HAP-1 (cell line): ENCODE results near the gene HIVEP1.

Source experiments
- DNase-seq, 2 experiments: peaks; one replicate each; pipeline ENCODE4 v3.0.0-alpha.2; 2016 to 2020; ENCODE audit warnings: low spot score in 2 of 2
- H3K27me3 ChIP-seq: fragments of 250-450 bp; sonication (Bioruptor Pico); 2 replicates; pipeline ENCODE4 v1.5.1; 2020; ENCODE audit warnings: low read depth, mild to moderate bottlenecking, moderate library complexity
- H3K36me3 ChIP-seq: fragments of 250-450 bp; sonication (Bioruptor Pico); replicated peaks from 2 replicates; pipeline ENCODE4 v1.5.1; 2020; ENCODE audit warnings: mild to moderate bottlenecking
- H3K4me1 ChIP-seq: fragments of 250-450 bp; sonication (Bioruptor Pico); 2 replicates; pipeline ENCODE4 v1.5.1; 2020; ENCODE audit warnings: mild to moderate bottlenecking
- H3K4me3 ChIP-seq: fragments of 250-450 bp; sonication (Bioruptor Pico); 2 replicates; pipeline ENCODE4 v1.5.1; 2020; ENCODE audit warnings: mild to moderate bottlenecking, moderate library complexity
- H3K9me3 ChIP-seq: fragments of 250-450 bp; sonication (Bioruptor Pico); 2 replicates; pipeline ENCODE4 v1.5.1; 2020; ENCODE audit warnings: mild to moderate bottlenecking, moderate library complexity
- in situ Hi-C: fragments of 300-500 bp; cut with MboI; formaldehyde crosslinking; loops from 3 replicates; pipeline ENCODE4 v1.14.3; 2020; ENCODE audit warnings: low sequenced_read_pairs, inconsistent platforms, mixed read lengths

HIVEP1 gene

GRCh38 chr6:12189661-12190060 is 177.5 kb downstream of the HIVEP1 start:
- H3K27me3 ChIP-seq, result no peaks in the 10 kb centered on the region; the same call in none of the 2 replicates
- H3K4me1 ChIP-seq, result no peaks in the 10 kb centered on the region
- no peak overlapping the region for H3K4me3 ChIP-seq
- no peak for DNase-seq
- H3K9me3 ChIP-seq, result no peaks in the 10 kb centered on the region
- no peaks in the 10 kb centered on the region for H3K36me3 ChIP-seq
- in situ Hi-C loops, result no loop called here

GRCh38 chr6:12190252-12190651 is 178.1 kb downstream of the HIVEP1 start:
- Histone ChIP-seq H3K27me3 (no peaks in the 10 kb centered on the region; the same call in none of the 2 replicates), H3K9me3 (no peaks in the 10 kb centered on the region), H3K4me1 (no peaks in the 10 kb centered on the region), H3K36me3 (no peaks in the 10 kb centered on the region), H3K4me3 (no peak overlapping the region)
- in situ Hi-C loops, result no loop called here
- no peak for DNase-seq

GRCh38 chr6:12196326-12196936 is 184.3 kb downstream of the HIVEP1 start:
- in situ Hi-C loops, result no loop called here
- Histone ChIP-seq H3K36me3 (no peaks in the 10 kb centered on the region), H3K9me3 (no peaks in the 10 kb centered on the region), H3K4me1 (no peaks in the 10 kb centered on the region), H3K27me3 (no peaks in the 10 kb centered on the region), H3K4me3 (no peak overlapping the region)
- no peak for DNase-seq

GRCh38 chr6:12198851-12199250 is 186.7 kb downstream of the HIVEP1 start:
- DNase-seq, result no peak
- no peaks in the 10 kb centered on the region for H3K36me3 ChIP-seq
- H3K4me1 ChIP-seq, result no peaks in the 10 kb centered on the region
- in situ Hi-C loops, result no loop called here
- H3K4me3 ChIP-seq, result no peak overlapping the region
- H3K9me3 ChIP-seq, result no peaks in the 10 kb centered on the region
- no peaks in the 10 kb centered on the region for H3K27me3 ChIP-seq

GRCh38 chr6:12200015-12200564 is 188.0 kb downstream of the HIVEP1 start:
- H3K9me3 ChIP-seq, result no peaks in the 10 kb centered on the region
- no peak overlapping the region for H3K4me3 ChIP-seq
- H3K27me3 ChIP-seq, result no peaks in the 10 kb centered on the region
- H3K36me3 ChIP-seq, result no peaks in the 10 kb centered on the region
- DNase-seq, result no peak
- H3K4me1 ChIP-seq, result no peaks in the 10 kb centered on the region
- in situ Hi-C loops, result no loop called here

GRCh38 chr6:12200761-12201160 is 188.6 kb downstream of the HIVEP1 start:
- in situ Hi-C loops, result no loop called here

GRCh38 chr6:12203001-12203400 is 190.9 kb downstream of the HIVEP1 start:
- H3K36me3 ChIP-seq, result no peaks in the 10 kb centered on the region
- H3K4me1 ChIP-seq, result no peaks in the 10 kb centered on the region
- H3K4me3 ChIP-seq, result no peak overlapping the region
- DNase-seq, result no peak
- no peaks in the 10 kb centered on the region for H3K9me3 ChIP-seq
- in situ Hi-C loops, result no loop called here
- peaks cover 6% of the 10 kb centered on the region; the same call in 1 of the 2 replicates for H3K27me3 ChIP-seq

More at GRCh38 chr6:12200761-12201160, 188.6 kb downstream of the HIVEP1 start:
- Histone ChIP-seq H3K36me3 (no peaks in the 10 kb centered on the region), H3K27me3 (peaks cover 5% of the 10 kb centered on the region; the same call in 1 of the 2 replicates), H3K4me1 (no peaks in the 10 kb centered on the region), H3K4me3 (no peak overlapping the region), H3K9me3 (no peaks in the 10 kb centered on the region)
- no peak for DNase-seq

GRCh38 chr6:12208190-12208589 is 196.1 kb downstream of the HIVEP1 start:
- Histone ChIP-seq H3K4me3 (no peak overlapping the region), H3K9me3 (no peaks in the 10 kb centered on the region), H3K27me3 (peaks cover 6% of the 10 kb centered on the region; the same call in 1 of the 2 replicates), H3K4me1 (no peaks in the 10 kb centered on the region), H3K36me3 (no peaks in the 10 kb centered on the region)
- in situ Hi-C loops, result no loop called here
- no peak for DNase-seq

GRCh38 chr6:12208673-12209072 is 196.6 kb downstream of the HIVEP1 start:
- H3K36me3 ChIP-seq, result no peaks in the 10 kb centered on the region
- H3K4me3 ChIP-seq, result no peak overlapping the region
- H3K27me3 ChIP-seq, result peaks cover 6% of the 10 kb centered on the region; the same call in 1 of the 2 replicates
- no peaks in the 10 kb centered on the region for H3K4me1 ChIP-seq
- in situ Hi-C loops, result no loop called here
- no peaks in the 10 kb centered on the region for H3K9me3 ChIP-seq
- no peak for DNase-seq
